Measurements from ENCODE around the gene SLC19A1.

SLC19A1 gene

GRCh38 chr21:45492765-45493164, 49.5 kb downstream of the SLC19A1 start:
- DNase-seq (ENCODE audit: low spot score) = no peak

GRCh38 chr21:45491623-45492022, 50.6 kb downstream of the SLC19A1 start:
- DNase-seq (ENCODE audit: low spot score) = no peak

GRCh38 chr21:45491056-45491455, 51.2 kb downstream of the SLC19A1 start:
- no peak for DNase-seq (ENCODE audit: low spot score)

- DNase-seq (ENCODE audit: low spot score) = no peak
Observed at GRCh38 chr21:45490049-45490731, 52.0 kb downstream of the SLC19A1 start.

- no peak for DNase-seq (ENCODE audit: low spot score)
Observed at GRCh38 chr21:45489722-45489982, 52.6 kb downstream of the SLC19A1 start.

GRCh38 chr21:45488931-45489721, 53.1 kb downstream of the SLC19A1 start:
- no peak for DNase-seq (ENCODE audit: low spot score)

- DNase-seq (ENCODE audit: low spot score) = no peak
Observed at GRCh38 chr21:45487891-45488600, 54.2 kb downstream of the SLC19A1 start.

- DNase-seq (ENCODE audit: low spot score) = no peak
Observed at GRCh38 chr21:45487161-45487806, 55.0 kb downstream of the SLC19A1 start.

GRCh38 chr21:45486443-45487160, 55.6 kb downstream of the SLC19A1 start:
- no peak for DNase-seq (ENCODE audit: low spot score)

- no peak for DNase-seq (ENCODE audit: low spot score)
Observed at GRCh38 chr21:45485686-45486442, 56.4 kb downstream of the SLC19A1 start.

GRCh38 chr21:45484318-45484717, 57.9 kb downstream of the SLC19A1 start:
- no peak for DNase-seq (ENCODE audit: low spot score)

GRCh38 chr21:45482899-45483821, 59.1 kb downstream of the SLC19A1 start:
- DNase-seq (ENCODE audit: low spot score) = peak; percentile 36

GRCh38 chr21:45481977-45482898, 60.0 kb downstream of the SLC19A1 start:
- DNase-seq (ENCODE audit: low spot score) = no peak

GRCh38 chr21:45481566-45481965, 60.7 kb downstream of the SLC19A1 start:
- no peak for DNase-seq (ENCODE audit: low spot score)

GRCh38 chr21:45480701-45481500, 61.3 kb downstream of the SLC19A1 start:
- DNase-seq (ENCODE audit: low spot score) = no peak

GRCh38 chr21:45479691-45480675, 62.3 kb downstream of the SLC19A1 start:
- DNase-seq (ENCODE audit: low spot score) = no peak
